ENCODE measurements around the gene FAIM2.

FAIM2 gene

DNA sequence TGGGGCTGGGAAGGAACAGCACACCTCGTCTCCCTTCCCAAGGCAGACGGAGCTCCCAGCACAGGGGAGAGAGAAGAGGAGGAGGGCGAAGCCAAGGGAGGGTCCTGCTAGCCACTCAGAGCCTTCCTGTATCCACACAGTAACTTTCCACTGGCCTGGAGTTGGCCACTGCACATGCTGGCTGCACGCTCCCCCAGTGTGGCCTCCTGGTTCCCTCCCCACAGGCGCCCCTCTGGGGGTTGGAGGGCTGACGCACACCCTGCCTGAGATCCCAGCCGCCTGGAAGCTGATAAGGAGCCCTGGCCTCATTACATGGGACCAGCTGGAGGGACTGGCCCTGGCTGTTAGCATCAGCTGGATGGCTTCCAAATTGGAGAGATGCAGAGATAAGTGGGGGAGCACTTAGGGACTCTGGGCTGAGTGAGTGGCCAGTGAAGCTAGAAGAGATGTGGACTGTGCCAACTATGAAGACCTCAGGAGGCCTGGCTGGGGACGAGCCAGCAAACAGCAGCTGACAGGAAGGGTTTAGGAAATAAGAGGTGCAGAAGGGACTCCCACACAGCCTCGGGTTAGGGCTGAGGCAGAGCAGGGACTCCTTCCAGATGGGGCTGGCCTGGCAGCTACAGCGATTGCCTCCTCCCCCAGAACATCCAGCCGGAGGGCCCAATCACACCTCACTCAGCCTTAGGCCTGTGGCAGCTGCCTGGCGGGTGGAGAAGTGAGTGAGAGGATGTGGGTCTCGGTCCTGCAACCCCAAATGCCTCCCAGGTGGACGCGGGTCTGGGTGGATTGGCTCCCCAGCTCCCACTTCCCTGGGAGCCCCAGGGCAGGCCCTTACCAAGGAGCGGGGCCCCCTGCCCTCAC, 34.5 kb downstream of the FAIM2 start (continued):
- TF ChIP-seq TOX (CRISPR knock-in tag; IDR thresholded peaks at IDR 0.05; ENCODE audit: borderline replicate concordance) = no peak
- TF ChIP-seq GLIS3 (CRISPR knock-in tag; IDR thresholded peaks at IDR 0.05) = peak; percentile 77; the same call in 1 of the 2 replicates
- no peak for TF ChIP-seq ZNF565 (CRISPR knock-in tag; conservative IDR thresholded peaks at IDR 0.05; ENCODE audit: low read depth)
- 0 out of 2 replicates have a peak, but pooled peaks have one; percentile 68 for TF ChIP-seq CSRNP3 (CRISPR knock-in tag; IDR thresholded peaks at IDR 0.05)
- peak; percentile 92 for TF ChIP-seq ISL1 (CRISPR knock-in tag; IDR thresholded peaks at IDR 0.05)
- peak; percentile 79 for TF ChIP-seq ZFP3 (CRISPR knock-in tag; IDR thresholded peaks at IDR 0.05)
- no peak; the same call in 1 of the 2 replicates for TF ChIP-seq PPARA (CRISPR knock-in tag; IDR thresholded peaks at IDR 0.05; ENCODE audit: borderline replicate concordance)
- no peak for TF ChIP-seq ZFP30 (CRISPR knock-in tag; IDR thresholded peaks at IDR 0.05)
- TF ChIP-seq BACH2 (CRISPR knock-in tag; IDR thresholded peaks at IDR 0.05; ENCODE audit: borderline replicate concordance) = no peak
- TF ChIP-seq, protein P1, sequence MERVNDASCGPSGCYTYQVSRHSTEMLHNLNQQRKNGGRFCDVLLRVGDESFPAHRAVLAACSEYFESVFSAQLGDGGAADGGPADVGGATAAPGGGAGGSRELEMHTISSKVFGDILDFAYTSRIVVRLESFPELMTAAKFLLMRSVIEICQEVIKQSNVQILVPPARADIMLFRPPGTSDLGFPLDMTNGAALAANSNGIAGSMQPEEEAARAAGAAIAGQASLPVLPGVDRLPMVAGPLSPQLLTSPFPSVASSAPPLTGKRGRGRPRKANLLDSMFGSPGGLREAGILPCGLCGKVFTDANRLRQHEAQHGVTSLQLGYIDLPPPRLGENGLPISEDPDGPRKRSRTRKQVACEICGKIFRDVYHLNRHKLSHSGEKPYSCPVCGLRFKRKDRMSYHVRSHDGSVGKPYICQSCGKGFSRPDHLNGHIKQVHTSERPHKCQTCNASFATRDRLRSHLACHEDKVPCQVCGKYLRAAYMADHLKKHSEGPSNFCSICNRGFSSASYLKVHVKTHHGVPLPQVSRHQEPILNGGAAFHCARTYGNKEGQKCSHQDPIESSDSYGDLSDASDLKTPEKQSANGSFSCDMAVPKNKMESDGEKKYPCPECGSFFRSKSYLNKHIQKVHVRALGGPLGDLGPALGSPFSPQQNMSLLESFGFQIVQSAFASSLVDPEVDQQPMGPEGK (CRISPR knock-in tag; IDR thresholded peaks at IDR 0.05; ENCODE audit: borderline replicate concordance) = peak; percentile 90

DNA sequence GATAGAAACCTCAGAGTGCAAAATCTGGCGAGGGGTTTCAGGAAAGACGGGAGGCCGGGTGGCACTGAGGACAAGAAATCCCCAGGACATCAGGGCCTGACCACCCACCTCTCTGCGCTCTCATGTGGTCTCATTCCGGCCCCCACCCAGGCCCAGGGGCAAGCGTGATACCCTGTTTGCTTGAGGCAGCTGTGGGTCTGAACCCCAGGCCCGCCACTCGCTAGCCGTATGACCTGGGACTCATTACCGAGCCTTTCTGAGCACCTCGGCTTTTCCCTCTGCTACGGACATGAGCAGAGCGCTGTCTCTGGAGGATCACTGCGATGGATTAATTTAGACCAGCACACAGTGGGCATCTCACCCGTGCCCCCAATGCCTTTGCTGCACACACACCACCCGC, 35.3 kb downstream of the FAIM2 start:
- no peak for TF ChIP-seq BACH2 (CRISPR knock-in tag; IDR thresholded peaks at IDR 0.05; ENCODE audit: borderline replicate concordance)
- TF ChIP-seq TSHZ2 (CRISPR knock-in tag; IDR thresholded peaks at IDR 0.05) = no peak
- TF ChIP-seq ZNF8 (CRISPR knock-in tag; IDR thresholded peaks at IDR 0.05) = no peak
- TF ChIP-seq CSRNP3 (CRISPR knock-in tag; IDR thresholded peaks at IDR 0.05) = no peak
- TF ChIP-seq CSDC2 (CRISPR knock-in tag; IDR thresholded peaks at IDR 0.05) = no peak
- no peak for TF ChIP-seq PPARA (CRISPR knock-in tag; IDR thresholded peaks at IDR 0.05; ENCODE audit: borderline replicate concordance)
- no peak for TF ChIP-seq ISL1 (CRISPR knock-in tag; IDR thresholded peaks at IDR 0.05)
- no peak for TF ChIP-seq ZC3H10 (CRISPR knock-in tag; IDR thresholded peaks at IDR 0.05)
- TF ChIP-seq OSR1 (CRISPR knock-in tag; IDR thresholded peaks at IDR 0.05) = no peak
- TF ChIP-seq ESRRG (CRISPR knock-in tag; IDR thresholded peaks at IDR 0.05) = no peak
- no peak for TF ChIP-seq RARB (CRISPR knock-in tag; IDR thresholded peaks at IDR 0.05)
- TF ChIP-seq, protein P2, sequence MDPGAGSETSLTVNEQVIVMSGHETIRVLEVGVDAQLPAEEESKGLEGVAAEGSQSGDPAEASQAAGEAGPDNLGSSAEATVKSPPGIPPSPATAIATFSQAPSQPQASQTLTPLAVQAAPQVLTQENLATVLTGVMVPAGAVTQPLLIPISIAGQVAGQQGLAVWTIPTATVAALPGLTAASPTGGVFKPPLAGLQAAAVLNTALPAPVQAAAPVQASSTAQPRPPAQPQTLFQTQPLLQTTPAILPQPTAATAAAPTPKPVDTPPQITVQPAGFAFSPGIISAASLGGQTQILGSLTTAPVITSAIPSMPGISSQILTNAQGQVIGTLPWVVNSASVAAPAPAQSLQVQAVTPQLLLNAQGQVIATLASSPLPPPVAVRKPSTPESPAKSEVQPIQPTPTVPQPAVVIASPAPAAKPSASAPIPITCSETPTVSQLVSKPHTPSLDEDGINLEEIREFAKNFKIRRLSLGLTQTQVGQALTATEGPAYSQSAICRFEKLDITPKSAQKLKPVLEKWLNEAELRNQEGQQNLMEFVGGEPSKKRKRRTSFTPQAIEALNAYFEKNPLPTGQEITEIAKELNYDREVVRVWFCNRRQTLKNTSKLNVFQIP (CRISPR knock-in tag; IDR thresholded peaks at IDR 0.05; ENCODE audit: borderline replicate concordance, low read depth) = no peak
- TF ChIP-seq ZFP30 (CRISPR knock-in tag; IDR thresholded peaks at IDR 0.05) = no peak
- no peak for TF ChIP-seq SNAI2 (CRISPR knock-in tag; IDR thresholded peaks at IDR 0.05)
- ATAC-seq = 0 out of 3 replicates have a peak, but pooled peaks have one; percentile 0
